GM21825 (cell line): ENCODE data around the gene RSPO1.

ENCODE experiments used
- ATAC-seq: cut with Tn5 transposase; IDR thresholded peaks from one replicate; pipeline ENCODE4 v1.9.1; 2021; ENCODE audit warnings: mild to moderate bottlenecking, moderate library complexity; ENCODE audit not compliant: unreplicated experiment

RSPO1 gene

GRCh38 chr1:37657620-37658412 lies 23.1 kb upstream of the RSPO1 start:
- no peak for ATAC-seq

- ATAC-seq = no peak
Measured at GRCh38 chr1:37656881-37657280, 22.2 kb upstream of the RSPO1 start.

- ATAC-seq = no peak
Measured at GRCh38 chr1:37656026-37656425, 21.3 kb upstream of the RSPO1 start.

GRCh38 chr1:37655274-37655673 lies 20.6 kb upstream of the RSPO1 start:
- ATAC-seq = no peak

GRCh38 chr1:37653906-37654305 lies 19.2 kb upstream of the RSPO1 start:
- ATAC-seq = no peak

- no peak for ATAC-seq
Measured at GRCh38 chr1:37652976-37653375, 18.3 kb upstream of the RSPO1 start.

- ATAC-seq = no peak
Measured at GRCh38 chr1:37651803-37652202, 17.1 kb upstream of the RSPO1 start.

GRCh38 chr1:37650721-37651120 lies 16.0 kb upstream of the RSPO1 start:
- ATAC-seq = no peak

GRCh38 chr1:37650173-37650572 lies 15.5 kb upstream of the RSPO1 start:
- no peak for ATAC-seq

- ATAC-seq = no peak
Measured at GRCh38 chr1:37647281-37647680, 12.6 kb upstream of the RSPO1 start.

GRCh38 chr1:37641059-37641458 lies 6.4 kb upstream of the RSPO1 start:
- no peak for ATAC-seq

- no peak for ATAC-seq
Measured at GRCh38 chr1:37636435-37636834, 1.7 kb upstream of the RSPO1 start.

- ATAC-seq = no peak
Measured at GRCh38 chr1:37634992-37635902, 555 bp upstream of the RSPO1 start.

GRCh38 chr1:37633938-37634243 lies 801 bp downstream of the RSPO1 start:
- ATAC-seq = no peak

GRCh38 chr1:37633040-37633937 lies 1.4 kb downstream of the RSPO1 start:
- ATAC-seq = no peak

GRCh38 chr1:37631036-37631435 lies 3.7 kb downstream of the RSPO1 start:
- no peak for ATAC-seq

- ATAC-seq = no peak
Measured at GRCh38 chr1:37630426-37631028, 4.2 kb downstream of the RSPO1 start.

GRCh38 chr1:37629726-37630425 lies 4.8 kb downstream of the RSPO1 start:
- no peak for ATAC-seq

GRCh38 chr1:37629008-37629407 lies 5.7 kb downstream of the RSPO1 start:
- ATAC-seq = no peak

- no peak for ATAC-seq
Measured at GRCh38 chr1:37628026-37628556, 6.6 kb downstream of the RSPO1 start.
